Sigmoid colon (tissue), 4 donors: ENCODE measurements around the gene PPFIA4.

Experiments
- CTCF ChIP-seq, 4 experiments: fragments of 450-650 bp in 3 of 4; fragments of 200-600 bp in 1 of 4; IDR thresholded peaks; one replicate each; pipeline ENCODE4 v1.5.1; 2016 to 2019; ENCODE audit warnings: antibody characterized with exemption in 4 of 4, mild to moderate bottlenecking in 3 of 4, moderate library complexity in 2 of 4
- EP300 ChIP-seq, 4 donors: sonication (generic); formaldehyde crosslinking; IDR thresholded peaks; one replicate each; pipeline ENCODE4 v1.6.1; 2017; ENCODE audit warnings: antibody characterized with exemption in 4 of 4
- POLR2A ChIP-seq, 2 donors: fragments of 450-650 bp; IDR thresholded peaks; one replicate each; pipeline ENCODE4 v1.6.1; 2016; ENCODE audit warnings: antibody characterized with exemption in 2 of 2, mild to moderate bottlenecking in 2 of 2, moderate library complexity in 2 of 2

- TF ChIP-seq EP300 (IDR thresholded peaks at IDR 0.05): no peak
- TF ChIP-seq CTCF (IDR thresholded peaks at IDR 0.05): no peak
- TF ChIP-seq POLR2A (IDR thresholded peaks at IDR 0.05): no peak
Measured at GRCh38 chr1:203083463-203083921, 57.2 kb downstream of the PPFIA4 start.
